Activated naive CD8-positive, alpha-beta T cell treated with anti-CD3 and anti-CD28 coated beads for 36 hours (primary cell): ENCODE measurements around the gene ZNF467. TPM values are rescaled to one million over a fixed set of nuclear protein-coding genes. Genes with fewer than 3 reads are reported as not detected.

Experiments used
- DNase-seq: peaks from one replicate; pipeline ENCODE4 v3.0.0; 2021
- H3K27ac Mint-ChIP-seq: one replicate; pipeline ENCODE4 v1.8.0; 2022; ENCODE audit warnings: mild to moderate bottlenecking, moderate library complexity, mixed read lengths
- H3K27me3 Mint-ChIP-seq: one replicate; pipeline ENCODE4 v1.8.0; 2022; ENCODE audit warnings: mild to moderate bottlenecking, mixed read lengths
- H3K36me3 Mint-ChIP-seq: one replicate; pipeline ENCODE4 v1.8.0; 2021; ENCODE audit warnings: mild to moderate bottlenecking, mixed read lengths
- H3K4me1 Mint-ChIP-seq: one replicate; pipeline ENCODE4 v1.8.0; 2021; ENCODE audit warnings: mixed read lengths
- H3K4me3 Mint-ChIP-seq: one replicate; pipeline ENCODE4 v1.8.0; 2022; ENCODE audit warnings: mild to moderate bottlenecking, moderate library complexity, mixed read lengths
- H3K9me3 Mint-ChIP-seq: one replicate; pipeline ENCODE4 v1.8.0; 2022; ENCODE audit warnings: mixed read lengths
- total RNA-seq, 2 experiments: library from RNA; stranded (reverse); gene quantifications; one replicate each; pipeline ENCODE4 v1.2.3, GENCODE V29; 2021

ZNF467 gene
- total RNA-seq, 2 experiments from 2014 or later: 0.21 to 0.22 TPM

DNA sequence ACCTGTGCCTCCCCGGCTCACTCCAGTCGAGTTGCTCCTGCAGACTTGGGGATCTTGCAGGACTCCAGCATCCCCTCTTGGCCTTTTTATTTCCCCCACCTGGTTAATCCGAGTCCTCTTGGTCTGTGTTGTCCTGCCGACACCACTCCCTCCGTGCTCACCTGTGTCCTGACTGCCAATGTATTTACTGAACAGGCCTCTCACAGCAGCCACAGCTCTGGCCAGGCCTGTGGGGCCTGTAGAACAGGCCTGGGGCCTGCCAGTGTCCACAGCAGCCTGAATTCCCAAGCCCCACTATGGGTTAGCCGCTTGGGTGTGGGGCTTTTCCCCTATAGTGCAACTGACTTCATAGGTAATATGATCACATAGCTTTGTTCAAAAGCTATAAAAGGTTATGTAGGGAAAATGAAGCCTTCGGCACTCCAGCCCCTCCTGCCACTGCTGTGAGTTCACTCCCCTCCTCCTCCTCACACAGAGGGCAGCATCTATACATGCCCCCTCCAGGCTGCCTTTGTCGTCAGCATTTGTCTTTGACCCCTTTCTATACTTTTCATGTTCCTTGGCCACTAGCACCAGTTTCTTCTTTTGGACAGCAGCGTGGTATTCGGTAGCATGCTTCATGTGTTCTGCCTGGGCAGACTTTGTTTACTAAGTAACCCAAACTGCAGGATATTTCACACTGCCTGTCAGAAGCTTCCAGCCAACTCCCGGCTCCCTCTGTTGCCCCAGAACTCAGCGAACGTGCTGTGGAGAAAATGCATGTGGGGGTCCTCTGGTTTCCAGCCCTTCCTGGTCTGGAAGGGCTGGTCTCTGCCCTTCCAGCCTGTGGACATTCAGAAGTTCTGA, 46.1 kb downstream of the ZNF467 start:
- no peaks in the 10 kb centered on the region for H3K9me3 Mint-ChIP-seq
- no peaks in the 10 kb centered on the region for H3K27me3 Mint-ChIP-seq
- H3K4me1 Mint-ChIP-seq: no peaks in the 10 kb centered on the region
- no peak overlapping the region for H3K27ac Mint-ChIP-seq
- H3K4me3 Mint-ChIP-seq: no peak overlapping the region
- no peak for DNase-seq
- no peaks in the 10 kb centered on the region for H3K36me3 Mint-ChIP-seq

DNA sequence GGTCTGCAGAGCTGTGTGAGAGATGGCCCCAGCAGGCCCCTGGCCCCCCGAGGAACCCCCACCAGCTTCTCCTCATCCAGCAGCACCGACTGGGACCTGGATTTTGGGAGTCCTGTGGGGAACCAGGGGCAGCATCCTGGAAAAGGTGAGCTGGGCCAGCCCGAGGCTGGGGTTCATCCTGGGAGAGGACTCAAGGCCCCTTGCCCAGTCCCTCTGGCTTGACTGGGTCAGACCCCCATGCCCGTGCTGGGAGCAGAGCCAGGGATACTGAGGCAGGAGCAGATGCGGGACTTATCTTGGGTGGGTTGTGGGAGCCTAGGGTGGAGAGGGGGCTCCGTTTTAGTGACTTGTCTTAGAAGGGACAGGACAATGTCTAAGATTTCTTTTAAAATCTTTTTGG, 47.5 kb downstream of the ZNF467 start:
- Mint-ChIP-seq H3K36me3 (no peaks in the 10 kb centered on the region), H3K4me3 (no peak overlapping the region), H3K27ac (no peak overlapping the region), H3K27me3 (no peaks in the 10 kb centered on the region), H3K4me1 (no peaks in the 10 kb centered on the region), H3K9me3 (no peaks in the 10 kb centered on the region)
- no peak for DNase-seq

DNA sequence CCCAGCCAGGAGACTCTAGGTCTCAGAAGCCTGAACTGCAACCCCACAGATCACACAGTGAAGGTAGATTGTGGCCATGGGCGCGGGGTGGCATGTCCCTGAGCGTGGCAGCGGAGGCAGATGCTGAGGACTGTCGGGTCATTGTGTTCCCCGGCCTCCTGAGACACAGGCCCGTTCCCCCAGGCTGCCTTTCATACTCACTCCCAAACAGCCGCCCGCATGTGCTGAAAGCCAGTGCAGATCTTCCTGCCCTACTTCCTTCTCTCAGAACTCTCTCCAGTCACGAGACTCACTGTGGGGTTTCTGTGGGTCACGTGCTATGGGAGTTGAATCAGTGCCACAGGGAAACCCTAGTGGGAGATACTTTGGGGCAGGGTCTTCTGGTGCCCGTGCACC, 48.0 kb downstream of the ZNF467 start:
- no peaks in the 10 kb centered on the region for H3K36me3 Mint-ChIP-seq
- H3K4me3 Mint-ChIP-seq: no peak overlapping the region
- H3K27ac Mint-ChIP-seq: no peak overlapping the region
- no peaks in the 10 kb centered on the region for H3K4me1 Mint-ChIP-seq
- H3K9me3 Mint-ChIP-seq: no peaks in the 10 kb centered on the region
- no peak for DNase-seq
- H3K27me3 Mint-ChIP-seq: no peaks in the 10 kb centered on the region

DNA sequence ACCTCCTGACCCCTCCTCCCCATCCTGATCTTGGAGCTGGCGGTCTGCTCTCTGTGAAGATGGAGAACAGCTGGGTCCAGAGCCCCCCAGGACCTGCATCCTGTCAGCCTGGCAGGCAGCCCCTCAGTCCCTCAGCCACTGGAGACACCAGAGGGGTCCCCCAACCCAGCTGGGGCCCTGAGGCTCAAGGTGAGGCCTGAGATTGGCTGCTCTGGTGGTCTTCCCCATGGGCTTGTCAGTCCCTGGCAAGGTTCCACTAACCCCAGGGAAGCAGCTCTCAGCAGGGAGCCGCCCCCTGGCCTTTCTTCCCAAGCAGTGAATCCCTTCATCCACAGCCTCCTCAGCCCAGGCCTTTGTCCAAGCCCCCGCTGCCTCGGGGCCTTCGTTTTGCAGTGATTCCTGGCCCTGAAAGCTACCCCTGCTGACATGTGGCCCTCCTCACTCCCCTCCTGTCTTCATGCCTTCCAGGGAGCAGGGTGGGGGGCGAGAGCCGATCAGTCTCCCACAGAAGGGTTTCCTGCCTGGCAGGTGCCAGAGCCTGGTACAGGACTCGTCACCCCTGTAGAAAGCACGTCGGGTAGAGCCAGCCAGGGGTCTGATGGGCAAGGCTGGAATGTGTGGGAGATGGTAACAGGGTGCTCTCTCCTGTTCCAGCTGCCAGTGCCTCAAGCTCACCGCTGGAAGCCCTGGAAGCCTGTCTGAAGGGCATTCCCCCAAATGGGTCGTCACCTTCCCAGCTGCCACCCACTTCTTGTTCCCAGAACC, 48.5 kb downstream of the ZNF467 start:
- no peak for DNase-seq
- Mint-ChIP-seq H3K4me1 (no peaks in the 10 kb centered on the region), H3K27ac (no peak overlapping the region), H3K27me3 (no peaks in the 10 kb centered on the region), H3K4me3 (no peak overlapping the region), H3K36me3 (no peaks in the 10 kb centered on the region), H3K9me3 (no peaks in the 10 kb centered on the region)

DNA sequence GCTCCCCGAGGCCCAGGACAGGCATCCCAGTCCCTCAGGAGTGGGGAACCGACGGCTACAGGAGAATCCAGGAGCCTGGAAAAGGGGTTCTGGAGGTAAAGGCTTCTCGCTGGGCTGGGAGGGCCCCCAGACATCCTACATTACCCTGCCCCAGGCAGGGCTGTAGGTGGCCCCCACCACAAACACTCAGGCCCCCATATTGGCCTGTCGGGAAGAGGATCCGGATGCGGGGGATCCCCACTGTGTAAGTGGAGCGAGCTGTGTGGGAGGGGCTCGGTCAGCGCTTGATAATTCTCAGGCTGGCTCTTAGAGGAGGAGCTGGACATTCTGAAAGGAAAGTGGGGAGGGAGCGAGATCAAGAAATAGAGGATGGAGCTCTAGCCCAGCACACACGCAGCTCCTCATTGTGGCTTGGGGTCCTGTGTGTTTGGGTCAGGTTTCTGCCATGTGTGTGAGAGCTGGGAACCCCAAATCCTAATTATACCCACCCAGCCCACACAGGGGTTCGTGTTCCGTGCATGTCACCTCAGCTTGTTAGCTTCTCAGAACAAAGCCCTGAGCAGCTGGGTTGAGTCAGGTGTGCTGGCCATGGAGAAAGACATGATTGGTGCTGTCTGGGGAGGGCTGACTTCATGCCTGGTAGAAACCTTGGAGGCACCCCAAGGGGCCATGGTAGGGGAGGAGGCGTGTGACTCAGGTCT, 49.4 kb downstream of the ZNF467 start:
- no peaks in the 10 kb centered on the region for H3K27me3 Mint-ChIP-seq
- DNase-seq: no peak
- H3K9me3 Mint-ChIP-seq: no peaks in the 10 kb centered on the region
- no peaks in the 10 kb centered on the region for H3K4me1 Mint-ChIP-seq
- no peak overlapping the region for H3K27ac Mint-ChIP-seq
- no peak overlapping the region for H3K4me3 Mint-ChIP-seq
- no peaks in the 10 kb centered on the region for H3K36me3 Mint-ChIP-seq

GRCh38 chr7:149723082-149723767, 50.2 kb downstream of the ZNF467 start:
- Mint-ChIP-seq H3K4me1 (peaks cover 4% of the 10 kb centered on the region), H3K27me3 (no peaks in the 10 kb centered on the region), H3K27ac (no peak overlapping the region), H3K36me3 (peaks cover 2% of the 10 kb centered on the region), H3K9me3 (no peaks in the 10 kb centered on the region), H3K4me3 (no peak overlapping the region)
- DNase-seq: no peak

- H3K36me3 Mint-ChIP-seq: peaks cover 3% of the 10 kb centered on the region
- H3K27me3 Mint-ChIP-seq: no peaks in the 10 kb centered on the region
- H3K9me3 Mint-ChIP-seq: no peaks in the 10 kb centered on the region
- H3K4me1 Mint-ChIP-seq: peaks cover 4% of the 10 kb centered on the region
- no peak overlapping the region for H3K4me3 Mint-ChIP-seq
- H3K27ac Mint-ChIP-seq: no peak overlapping the region
- DNase-seq: no peak
Observed at GRCh38 chr7:149722356-149722957, 50.9 kb downstream of the ZNF467 start.

DNA sequence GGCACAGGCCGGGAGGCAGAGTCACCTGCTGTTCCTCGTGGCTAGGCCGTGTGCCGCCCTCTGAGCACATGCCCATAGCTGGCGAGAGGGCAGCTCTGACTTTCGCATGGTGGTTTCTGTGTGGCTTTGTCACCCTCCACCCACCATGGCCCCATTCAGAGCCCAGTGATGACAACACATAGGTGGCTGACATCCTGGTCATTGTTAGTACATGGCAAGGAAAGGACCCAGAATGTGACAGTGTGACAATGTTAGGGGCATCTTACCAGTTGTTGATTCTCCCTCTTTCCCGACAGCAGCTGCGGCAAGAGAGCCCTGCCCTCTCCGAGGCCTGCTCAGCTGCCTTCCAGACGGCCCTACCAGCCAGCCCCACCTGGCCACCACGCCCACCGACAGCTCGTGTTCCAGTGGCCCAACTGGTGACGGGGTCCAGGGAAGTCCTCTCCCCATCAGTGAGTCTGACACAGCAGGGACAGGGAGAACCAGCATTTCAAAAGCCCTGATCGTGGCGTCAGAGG, 52.2 kb downstream of the ZNF467 start:
- no peak for DNase-seq
- Mint-ChIP-seq H3K4me3 (no peak overlapping the region), H3K9me3 (no peaks in the 10 kb centered on the region), H3K4me1 (peaks cover 8% of the 10 kb centered on the region), H3K27ac (no peak overlapping the region), H3K27me3 (no peaks in the 10 kb centered on the region), H3K36me3 (peaks cover 5% of the 10 kb centered on the region)

GRCh38 chr7:149720372-149721083, 52.9 kb downstream of the ZNF467 start:
- Mint-ChIP-seq H3K9me3 (no peaks in the 10 kb centered on the region), H3K27ac (no peak overlapping the region), H3K4me1 (peaks cover 14% of the 10 kb centered on the region), H3K36me3 (peaks cover 5% of the 10 kb centered on the region), H3K4me3 (no peak overlapping the region), H3K27me3 (no peaks in the 10 kb centered on the region)
- DNase-seq: no peak

DNA sequence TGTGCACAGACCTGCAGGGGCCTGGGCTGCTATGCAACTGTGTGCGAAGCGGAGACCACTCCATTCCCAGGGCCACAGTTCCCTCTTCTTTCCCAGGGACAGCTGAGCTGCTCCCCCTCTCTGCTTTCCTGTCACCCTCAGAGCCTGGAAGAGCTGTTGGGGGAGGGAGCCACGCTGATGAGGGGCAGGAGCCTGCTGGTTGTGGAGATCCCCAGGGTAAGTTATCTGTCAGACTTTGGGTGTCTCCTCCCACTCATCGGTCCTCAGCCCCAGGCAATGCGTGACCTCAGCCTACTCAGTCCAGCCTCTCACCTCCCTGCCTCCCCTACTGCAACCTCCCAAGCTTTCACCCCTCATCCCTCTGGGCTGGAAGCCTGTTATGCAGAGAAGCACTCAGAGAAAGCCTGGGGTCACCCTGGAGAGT, 53.5 kb downstream of the ZNF467 start:
- H3K27me3 Mint-ChIP-seq: no peaks in the 10 kb centered on the region
- H3K4me1 Mint-ChIP-seq: peaks cover 18% of the 10 kb centered on the region
- H3K9me3 Mint-ChIP-seq: no peaks in the 10 kb centered on the region
- DNase-seq: no peak
- no peak overlapping the region for H3K4me3 Mint-ChIP-seq
- H3K36me3 Mint-ChIP-seq: peaks cover 5% of the 10 kb centered on the region
- H3K27ac Mint-ChIP-seq: no peak overlapping the region

- Mint-ChIP-seq H3K36me3 (peaks cover 5% of the 10 kb centered on the region), H3K4me3 (no peak overlapping the region), H3K9me3 (no peaks in the 10 kb centered on the region), H3K4me1 (peaks cover 18% of the 10 kb centered on the region), H3K27ac (no peak overlapping the region), H3K27me3 (no peaks in the 10 kb centered on the region)
- no peak for DNase-seq
Observed at GRCh38 chr7:149719050-149719899, 54.1 kb downstream of the ZNF467 start.

DNA sequence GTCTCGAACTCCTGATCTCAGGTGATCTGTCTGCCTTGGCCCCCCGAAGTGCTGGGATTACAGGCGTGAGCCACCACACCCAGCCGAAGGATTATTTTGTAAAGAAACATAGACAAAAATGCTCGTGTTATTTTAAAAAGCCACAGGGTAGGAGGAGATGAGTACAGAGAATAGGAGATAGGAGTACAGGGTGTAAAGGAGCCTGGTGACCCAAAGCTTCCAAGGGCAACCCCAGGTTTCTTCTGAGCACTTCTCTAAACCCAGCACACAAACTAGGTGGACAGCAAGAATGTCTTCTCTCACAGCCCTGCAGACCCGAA, 54.7 kb downstream of the ZNF467 start:
- no peak overlapping the region for H3K4me3 Mint-ChIP-seq
- no peaks in the 10 kb centered on the region for H3K9me3 Mint-ChIP-seq
- no peak overlapping the region for H3K27ac Mint-ChIP-seq
- no peaks in the 10 kb centered on the region for H3K27me3 Mint-ChIP-seq
- peaks cover 5% of the 10 kb centered on the region for H3K36me3 Mint-ChIP-seq
- H3K4me1 Mint-ChIP-seq: peaks cover 18% of the 10 kb centered on the region
- no peak for DNase-seq

DNA sequence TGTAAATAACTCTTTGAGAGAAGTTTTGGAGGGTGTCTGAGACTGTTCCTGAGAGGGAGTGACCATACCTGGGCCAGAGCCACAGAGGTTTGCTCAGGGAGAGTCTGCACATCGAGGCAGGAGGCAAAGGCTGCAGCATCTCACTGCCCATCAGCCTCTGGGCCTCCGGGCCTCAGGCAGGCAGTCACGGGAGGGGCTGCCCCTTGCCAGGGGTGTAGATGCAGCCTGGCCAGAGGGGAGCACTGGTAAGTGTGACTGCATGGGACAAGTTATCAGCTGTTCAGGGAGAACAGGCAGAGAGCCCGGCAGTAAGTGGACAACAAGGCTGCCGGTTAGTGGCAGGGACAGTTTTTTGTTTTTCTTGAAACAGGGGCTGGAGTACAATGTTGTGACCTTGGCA, 55.9 kb downstream of the ZNF467 start:
- no peak for DNase-seq
- H3K27ac Mint-ChIP-seq: no peak overlapping the region
- peaks cover 5% of the 10 kb centered on the region for H3K36me3 Mint-ChIP-seq
- H3K27me3 Mint-ChIP-seq: no peaks in the 10 kb centered on the region
- H3K4me3 Mint-ChIP-seq: no peak overlapping the region
- H3K9me3 Mint-ChIP-seq: no peaks in the 10 kb centered on the region
- peaks cover 20% of the 10 kb centered on the region for H3K4me1 Mint-ChIP-seq
